ENCODE measurements around the gene LOXL1. TPM values are rescaled to one million over a fixed set of nuclear protein-coding genes. Genes with fewer than 3 reads are reported as not detected.
A peak's percentile ranks its signal among the peaks of the same experiment; 100 is the strongest.

The LOXL1 gene
- total and polyA plus RNA-seq, 9 of the 15 experiments (the other 6 are each of a cell fraction or from before 2014, with no cell fraction given) = 0.14 TPM; not detected in 8

DNA sequence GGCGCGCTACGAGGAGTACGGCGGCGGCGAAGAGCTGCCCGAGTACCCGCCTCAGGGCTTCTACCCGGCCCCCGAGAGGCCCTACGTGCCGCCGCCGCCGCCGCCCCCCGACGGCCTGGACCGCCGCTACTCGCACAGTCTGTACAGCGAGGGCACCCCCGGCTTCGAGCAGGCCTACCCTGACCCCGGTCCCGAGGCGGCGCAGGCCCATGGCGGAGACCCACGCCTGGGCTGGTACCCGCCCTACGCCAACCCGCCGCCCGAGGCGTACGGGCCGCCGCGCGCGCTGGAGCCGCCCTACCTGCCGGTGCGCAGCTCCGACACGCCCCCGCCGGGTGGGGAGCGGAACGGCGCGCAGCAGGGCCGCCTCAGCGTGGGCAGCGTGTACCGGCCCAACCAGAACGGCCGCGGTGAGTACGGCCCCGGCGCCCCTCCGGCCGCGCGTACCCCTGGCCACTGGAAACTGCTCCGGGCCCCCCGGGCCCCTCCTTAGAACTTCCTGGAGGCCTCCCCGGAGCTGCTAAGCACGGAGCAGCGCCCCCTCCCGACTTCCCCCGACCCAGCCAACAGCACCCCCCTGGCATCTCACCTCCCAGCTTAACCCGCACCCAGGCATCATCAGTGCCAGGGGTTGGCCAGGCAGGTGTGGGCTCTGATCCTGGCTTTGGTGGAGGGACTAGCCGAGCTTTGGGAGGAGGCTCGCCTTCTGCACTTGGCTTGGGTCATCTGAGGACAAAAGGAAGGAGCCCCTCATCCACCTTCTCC, 1.4 kb downstream of the LOXL1 start (continued):
- TF ChIP-seq CREB3 (tag; conservative IDR thresholded peaks at IDR 0.05; ENCODE audit: low read depth) = no peak
- TF ChIP-seq KLF13 (tag; IDR thresholded peaks at IDR 0.05; ENCODE audit: borderline replicate concordance, low read depth) = 0 out of 2 replicates have a peak, but pooled peaks have one; percentile 34
- TF ChIP-seq, protein P1, sequence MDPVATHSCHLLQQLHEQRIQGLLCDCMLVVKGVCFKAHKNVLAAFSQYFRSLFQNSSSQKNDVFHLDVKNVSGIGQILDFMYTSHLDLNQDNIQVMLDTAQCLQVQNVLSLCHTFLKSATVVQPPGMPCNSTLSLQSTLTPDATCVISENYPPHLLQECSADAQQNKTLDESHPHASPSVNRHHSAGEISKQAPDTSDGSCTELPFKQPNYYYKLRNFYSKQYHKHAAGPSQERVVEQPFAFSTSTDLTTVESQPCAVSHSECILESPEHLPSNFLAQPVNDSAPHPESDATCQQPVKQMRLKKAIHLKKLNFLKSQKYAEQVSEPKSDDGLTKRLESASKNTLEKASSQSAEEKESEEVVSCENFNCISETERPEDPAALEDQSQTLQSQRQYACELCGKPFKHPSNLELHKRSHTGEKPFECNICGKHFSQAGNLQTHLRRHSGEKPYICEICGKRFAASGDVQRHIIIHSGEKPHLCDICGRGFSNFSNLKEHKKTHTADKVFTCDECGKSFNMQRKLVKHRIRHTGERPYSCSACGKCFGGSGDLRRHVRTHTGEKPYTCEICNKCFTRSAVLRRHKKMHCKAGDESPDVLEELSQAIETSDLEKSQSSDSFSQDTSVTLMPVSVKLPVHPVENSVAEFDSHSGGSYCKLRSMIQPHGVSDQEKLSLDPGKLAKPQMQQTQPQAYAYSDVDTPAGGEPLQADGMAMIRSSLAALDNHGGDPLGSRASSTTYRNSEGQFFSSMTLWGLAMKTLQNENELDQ (CRISPR knock-in tag; IDR thresholded peaks at IDR 0.05; ENCODE audit: borderline replicate concordance) = no peak
- TF ChIP-seq SAFB2 (IDR thresholded peaks at IDR 0.05; ENCODE audit: borderline replicate concordance, low read depth, low read length, severe bottlenecking) = no peak
- TF ChIP-seq NELFE (IDR thresholded peaks at IDR 0.05; ENCODE audit: insufficient read depth, insufficient read length) = no peak
- TF ChIP-seq NBN (IDR thresholded peaks at IDR 0.05; ENCODE audit: low read depth) = no peak
- TF ChIP-seq FOXA3 (CRISPR knock-in tag; conservative IDR thresholded peaks at IDR 0.05 in 1 of 2, IDR thresholded peaks at IDR 0.05 in 1 of 2) = no peak
- TF ChIP-seq ZBTB7A (IDR thresholded peaks at IDR 0.05; ENCODE audit: borderline replicate concordance, control insufficient read depth, low read depth, low read length) = peak; percentile 39; the same call in 1 of the 2 replicates
- no peak for TF ChIP-seq SRSF1 (IDR thresholded peaks at IDR 0.05; ENCODE audit: low read depth, low read length)
- peak in 1 of 2 experiments; percentile 69; a peak in 2 of 4 replicates for TF ChIP-seq NRF1 (conservative IDR thresholded peaks at IDR 0.05 in 1 of 2, IDR thresholded peaks at IDR 0.05 in 1 of 2)
- TF ChIP-seq ZZZ3 (IDR thresholded peaks at IDR 0.05) = no peak
- TF ChIP-seq CXXC5 (CRISPR knock-in tag; IDR thresholded peaks at IDR 0.05) = peak; percentile 49

All from K562 (cell line).